ENCODE measurements around the gene DVL2. TPM values are rescaled to one million over a fixed set of nuclear protein-coding genes. Genes with fewer than 3 reads are reported as not detected.
A peak's percentile ranks its signal among the peaks of the same experiment; 100 is the strongest.

DVL2 gene
- total and polyA plus RNA-seq, 4 donors = 22.2 to 57.5 (median 35.2) TPM

- TF ChIP-seq CTCF (IDR thresholded peaks at IDR 0.05; ENCODE audit: control extremely low read depth, extremely low read depth) = no peak
- 13 to 28% methylated on average over 16 to 17 of the region's 17 CpGs for WGBS, 2 donors
- DNase-seq (peak; percentile 68 to 78 (median 70)), ATAC-seq (ENCODE audit: insufficient read depth, low FRiP score) (no peak)
- no peaks in the 10 kb centered on the region for H3K27me3 ChIP-seq (ENCODE audit: control insufficient read depth in 3 of 3, insufficient read depth in 3 of 3, low read length in 2 of 3)
- no peaks in the 10 kb centered on the region for H3K36me3 ChIP-seq (ENCODE audit: control insufficient read depth in 4 of 4, insufficient read depth in 4 of 4, low read length in 4 of 4)
- H3K4me3 ChIP-seq = no peak overlapping the region
- H3K4me1 ChIP-seq (ENCODE audit: control insufficient read depth in 5 of 5, insufficient read depth in 5 of 5, low read length in 5 of 5) = peaks cover 0 to 15% (median 8%) of the 10 kb centered on the region in 5 donors
- no peaks in the 10 kb centered on the region for H3K9me3 ChIP-seq (ENCODE audit: control insufficient read depth in 4 of 4, insufficient read depth in 3 of 4, low read length in 3 of 4)
- no peak overlapping the region for H3K27ac ChIP-seq (ENCODE audit: low read depth in 1 of 2, low read length in 1 of 2)
- H3K9ac ChIP-seq (ENCODE audit: insufficient read depth in 1 of 2, low read length in 2 of 2) = peak overlapping the region; percentile 35 to 43
These were observed 57.5 kb downstream of the DVL2 start for GRCh38 chr17:7176841-7177190.

GRCh38 chr17:7176107-7176840 is 58.0 kb downstream of the DVL2 start:
- TF ChIP-seq CTCF (IDR thresholded peaks at IDR 0.05; ENCODE audit: control extremely low read depth, extremely low read depth) = no peak
- Histone ChIP-seq H3K27me3 (ENCODE audit: control insufficient read depth in 3 of 3, insufficient read depth in 3 of 3, low read length in 2 of 3) (no peaks in the 10 kb centered on the region), H3K27ac (ENCODE audit: low read depth in 1 of 2, low read length in 1 of 2) (no peak overlapping the region), H3K9ac (ENCODE audit: insufficient read depth in 1 of 2, low read length in 2 of 2) (peak overlapping the region in 1 of 2 donors; percentile 35), H3K4me3 (no peak overlapping the region), H3K4me1 (ENCODE audit: control insufficient read depth in 5 of 5, insufficient read depth in 5 of 5, low read length in 5 of 5) (peaks cover 0 to 15% (median 8%) of the 10 kb centered on the region in 5 donors), H3K9me3 (ENCODE audit: control insufficient read depth in 4 of 4, insufficient read depth in 3 of 4, low read length in 3 of 4) (no peaks in the 10 kb centered on the region), H3K36me3 (ENCODE audit: control insufficient read depth in 4 of 4, insufficient read depth in 4 of 4, low read length in 4 of 4) (no peaks in the 10 kb centered on the region)
- 88 to 90% methylated on average over 1 of the region's 1 CpG for WGBS, 2 donors
- no peak for ATAC-seq (ENCODE audit: insufficient read depth, low FRiP score)
- peak in 1 of 3 donors; percentile 26 for DNase-seq

Small RNA genes within 50 kb of the gene (small RNA-seq; reads per million reads assigned to genes)
- not detected for gene AC120057.4 (ENCODE audit: low replicate concordance)
- gene MIR324 (ENCODE audit: low replicate concordance) = 7.1 reads per million, percentile 95 among the genes with 10 or more reads in this experiment
- gene RF00019 (ENCODE audit: low replicate concordance) = not detected

Other genes with a start within 250 kb of the DVL2 start
Only the 30 nearest of the 36 such genes appear.
- 10 to 100 TPM in 1 of 2 donors, 1 to 10 TPM in 1; 1.3 to 23.6 TPM for gene SLC16A13, start 198.5 kb downstream of the DVL2 start, total RNA-seq
- gene SLC16A13, start 198.5 kb downstream of the DVL2 start, polyA plus RNA-seq = 1 to 10 TPM; 4.8 to 7.9 TPM
- 1 to 10 TPM; 5.5 to 7.5 TPM for gene SLC16A11, start 190.4 kb downstream of the DVL2 start, total RNA-seq
- 1 to 10 TPM; 1.9 to 8.9 TPM for gene SLC16A11, start 190.4 kb downstream of the DVL2 start, polyA plus RNA-seq
- 1 to 10 TPM; 3.7 to 5.2 TPM for gene CLEC10A, start 154.3 kb downstream of the DVL2 start, total RNA-seq
- 10 to 100 TPM; 12.7 to 18.4 TPM for gene CLEC10A, start 154.3 kb downstream of the DVL2 start, polyA plus RNA-seq
- 1 to 10 TPM; 1.6 to 1.7 TPM for gene ASGR2, start 119.7 kb downstream of the DVL2 start, total RNA-seq
- gene ASGR2, start 119.7 kb downstream of the DVL2 start, polyA plus RNA-seq = 10 to 100 TPM in 1 of 2 donors, 1 to 10 TPM in 1; 3.5 to 12.0 TPM
- 1 to 10 TPM; 5.9 to 7.0 TPM for gene ASGR1, start 55.1 kb downstream of the DVL2 start, total RNA-seq
- gene ASGR1, start 55.1 kb downstream of the DVL2 start, polyA plus RNA-seq = 10 to 100 TPM in 1 of 2 donors, 1 to 10 TPM in 1; 5.9 to 11.2 TPM
- 10 to 100 TPM; 17.1 to 20.1 TPM for gene DLG4, start 14.7 kb downstream of the DVL2 start, total RNA-seq
- 10 to 100 TPM; 10.0 to 13.4 TPM for gene DLG4, start 14.7 kb downstream of the DVL2 start, polyA plus RNA-seq
- gene ACADVL, start 14.6 kb downstream of the DVL2 start, total RNA-seq = 100 to 1,000 TPM; 158 to 679 TPM
- 100 to 1,000 TPM; 412 to 774 TPM for gene ACADVL, start 14.6 kb downstream of the DVL2 start, polyA plus RNA-seq
- 10 to 100 TPM; 25.4 to 27.3 TPM for gene PHF23, start 4.9 kb upstream of the DVL2 start, total RNA-seq
- 10 to 100 TPM; 27.2 to 40.5 TPM for gene PHF23, start 4.9 kb upstream of the DVL2 start, polyA plus RNA-seq
- gene GABARAP, start 7.9 kb upstream of the DVL2 start, total RNA-seq = 100 to 1,000 TPM; 315 to 496 TPM
- 1,000 to 10,000 TPM in 1 of 2 donors, 100 to 1,000 TPM in 1; 874 to 1,149 TPM for gene GABARAP, start 7.9 kb upstream of the DVL2 start, polyA plus RNA-seq
- 100 to 1,000 TPM in 1 of 2 donors, 10 to 100 TPM in 1; 76.0 to 126 TPM for gene CTDNEP1, start 17.2 kb upstream of the DVL2 start, total RNA-seq
- gene CTDNEP1, start 17.2 kb upstream of the DVL2 start, polyA plus RNA-seq = 100 to 1,000 TPM in 1 of 2 donors, 10 to 100 TPM in 1; 72.5 to 105 TPM
- gene ELP5, start 17.7 kb upstream of the DVL2 start, total RNA-seq = 10 to 100 TPM; 19.8 to 39.3 TPM
- 10 to 100 TPM; 34.0 to 63.2 TPM for gene ELP5, start 17.7 kb upstream of the DVL2 start, polyA plus RNA-seq
- 100 to 1,000 TPM; 117 to 171 TPM for gene CLDN7, start 28.0 kb upstream of the DVL2 start, total RNA-seq
- gene CLDN7, start 28.0 kb upstream of the DVL2 start, polyA plus RNA-seq = 100 to 1,000 TPM; 119 to 199 TPM
- gene SLC2A4, start 47.2 kb upstream of the DVL2 start, total RNA-seq = 1 to 10 TPM; 1.2 to 2.0 TPM
- 1 to 10 TPM; 1.1 to 1.3 TPM for gene SLC2A4, start 47.2 kb upstream of the DVL2 start, polyA plus RNA-seq
- under 1 TPM; 0.28 to 0.57 TPM for gene YBX2, start 60.1 kb upstream of the DVL2 start, total RNA-seq
- gene YBX2, start 60.1 kb upstream of the DVL2 start, polyA plus RNA-seq = under 1 TPM; 0.03 to 0.53 TPM
- gene EIF5A, start 73.1 kb upstream of the DVL2 start, total RNA-seq = 100 to 1,000 TPM; 104 to 516 TPM
- 100 to 1,000 TPM; 596 to 607 TPM for gene EIF5A, start 73.1 kb upstream of the DVL2 start, polyA plus RNA-seq
- 10 to 100 TPM; 23.8 to 57.0 TPM for gene GPS2, start 80.8 kb upstream of the DVL2 start, total RNA-seq
- 10 to 100 TPM; 68.6 to 71.6 TPM for gene GPS2, start 80.8 kb upstream of the DVL2 start, polyA plus RNA-seq
- 10 to 100 TPM; 21.7 to 33.9 TPM for gene NEURL4, start 94.8 kb upstream of the DVL2 start, total RNA-seq
- gene NEURL4, start 94.8 kb upstream of the DVL2 start, polyA plus RNA-seq = 10 to 100 TPM; 17.3 to 27.0 TPM
- gene ACAP1, start 102.0 kb upstream of the DVL2 start, total RNA-seq = 10 to 100 TPM in 1 of 2 donors, 1 to 10 TPM in 1; 9.2 to 27.0 TPM
- 10 to 100 TPM; 17.2 to 39.4 TPM for gene ACAP1, start 102.0 kb upstream of the DVL2 start, polyA plus RNA-seq
- 10 to 100 TPM in 1 of 2 donors, 1 to 10 TPM in 1; 5.9 to 14.9 TPM for gene KCTD11, start 117.6 kb upstream of the DVL2 start, total RNA-seq
- 10 to 100 TPM; 11.1 to 14.1 TPM for gene KCTD11, start 117.6 kb upstream of the DVL2 start, polyA plus RNA-seq
- gene TMEM95, start 120.6 kb upstream of the DVL2 start, total RNA-seq = not detected
- gene TMEM95, start 120.6 kb upstream of the DVL2 start, polyA plus RNA-seq = not detected
- 1 to 10 TPM; 5.4 to 8.2 TPM for gene TNK1, start 146.6 kb upstream of the DVL2 start, total RNA-seq
- gene TNK1, start 146.6 kb upstream of the DVL2 start, polyA plus RNA-seq = 1 to 10 TPM; 3.7 to 6.0 TPM
- gene PLSCR3, start 160.0 kb upstream of the DVL2 start, total RNA-seq = 10 to 100 TPM; 32.4 to 43.0 TPM
- 10 to 100 TPM; 19.2 to 36.0 TPM for gene PLSCR3, start 160.0 kb upstream of the DVL2 start, polyA plus RNA-seq
- gene TMEM256, start 169.6 kb upstream of the DVL2 start, total RNA-seq = 10 to 100 TPM; 70.2 to 78.7 TPM
- gene TMEM256, start 169.6 kb upstream of the DVL2 start, polyA plus RNA-seq = 100 to 1,000 TPM in 1 of 2 donors, 10 to 100 TPM in 1; 71.6 to 247 TPM
- gene NLGN2, start 173.3 kb upstream of the DVL2 start, total RNA-seq = 10 to 100 TPM; 11.2 to 15.2 TPM
- gene NLGN2, start 173.3 kb upstream of the DVL2 start, polyA plus RNA-seq = 1 to 10 TPM; 5.0 to 5.1 TPM
- gene SPEM1, start 185.8 kb upstream of the DVL2 start, total RNA-seq = not detected
- not detected for gene SPEM1, start 185.8 kb upstream of the DVL2 start, polyA plus RNA-seq
- gene SPEM2, start 191.1 kb upstream of the DVL2 start, total RNA-seq = not detected
- gene SPEM2, start 191.1 kb upstream of the DVL2 start, polyA plus RNA-seq = not detected
- not detected for gene SPEM3, start 194.3 kb upstream of the DVL2 start, total RNA-seq
- gene SPEM3, start 194.3 kb upstream of the DVL2 start, polyA plus RNA-seq = not detected
- gene TMEM102, start 200.9 kb upstream of the DVL2 start, total RNA-seq = 1 to 10 TPM; 4.8 to 9.0 TPM
- 1 to 10 TPM; 5.5 to 8.4 TPM for gene TMEM102, start 200.9 kb upstream of the DVL2 start, polyA plus RNA-seq
- gene FGF11, start 205.0 kb upstream of the DVL2 start, total RNA-seq = 1 to 10 TPM in 1 of 2 donors, under 1 TPM in 1; 0.52 to 3.5 TPM
- under 1 TPM; 0.47 to 0.79 TPM for gene FGF11, start 205.0 kb upstream of the DVL2 start, polyA plus RNA-seq
- gene CHRNB1, start 210.5 kb upstream of the DVL2 start, total RNA-seq = 10 to 100 TPM; 10.5 to 10.7 TPM
- gene CHRNB1, start 210.5 kb upstream of the DVL2 start, polyA plus RNA-seq = 10 to 100 TPM in 1 of 2 donors, 1 to 10 TPM in 1; 7.0 to 11.9 TPM

Measured in lung (tissue), 13 donors.